Esophagus squamous epithelium (tissue), 5 donors: ENCODE data around the gene RHCE. TPM values are rescaled to one million over a fixed set of nuclear protein-coding genes. Genes with fewer than 3 reads are reported as not detected.

Experiments used
- DNase-seq: peaks from one replicate; lab custom pipeline; 2025; lab: John Stamatoyannopoulos, UW
- H3K27ac ChIP-seq, 4 donors: fragments of 200-600 bp; sonication (generic); one replicate each; pipeline ENCODE4 v1.5.1; 2016 to 2019; ENCODE audit warnings: mild to moderate bottlenecking in 1 of 4
- H3K27me3 ChIP-seq, 4 donors: fragments of 200-600 bp; sonication (generic); 1 replicate in 3 of 4; 2 replicates in 1 of 4; pipeline versions ENCODE4 v1.5.1 to v1.6.0; 2017 to 2021; ENCODE audit warnings: antibody characterized with exemption in 1 of 4
- H3K36me3 ChIP-seq, 3 donors: fragments of 200-600 bp; sonication (generic); one replicate each; pipeline ENCODE4 v1.5.1; 2016 to 2019
- H3K4me1 ChIP-seq, 3 donors: fragments of 200-600 bp; sonication (generic); one replicate each; pipeline ENCODE4 v1.5.1; 2017 to 2019
- H3K4me3 ChIP-seq, 4 donors: fragments of 200-600 bp; sonication (generic); 1 replicate in 3 of 4; 2 replicates in 1 of 4; pipeline ENCODE4 v1.5.1; 2016 to 2019; ENCODE audit warnings: mild to moderate bottlenecking in 2 of 4, moderate library complexity in 1 of 4
- H3K9me3 ChIP-seq, 3 donors: fragments of 200-600 bp; sonication (generic); one replicate each; pipeline ENCODE4 v1.5.1; 2016 to 2019
- POLR2A ChIP-seq, 4 donors: fragments of 450-650 bp; IDR thresholded peaks; one replicate each; pipeline ENCODE4 v1.6.1; 2017; ENCODE audit warnings: antibody characterized with exemption in 4 of 4, mild to moderate bottlenecking in 4 of 4, moderate library complexity in 3 of 4
- WGBS, 2 donors: methylation state at CpG; one replicate each; pipeline ENCODE4 v1.1.5; 2018; 5-methylcytosine and 5-hydroxymethylcytosine counted together
- intact Hi-C: fragments of 100-400 bp; cut with DNase I; formaldehyde crosslinking; loops from one replicate; pipeline ENCODE4 v1.15.0; 2022
- total RNA-seq, 4 donors: library from RNA; depleted of rRNA; stranded (reverse); fragments of >200 nt; gene quantifications; one replicate each; pipeline ENCODE4 v1.1.0, GENCODE V29; 2016
- TF ChIP-seq, protein P1 (sequence below), 6 experiments: fragments of 450-650 bp in 4 of 6; fragments of 200-600 bp in 2 of 6; sonication (generic) in 2 of 6; IDR thresholded peaks; one replicate each; pipeline ENCODE4 v1.5.1; 2016 to 2019; ENCODE audit warnings: antibody characterized with exemption in 6 of 6, mild to moderate bottlenecking in 4 of 6, moderate library complexity in 4 of 6
- donor health status: DM: yes; HTN: yes; CAD: no.

RHCE gene
- total RNA-seq, 4 donors from 2014 or later: 0.27 to 0.38 TPM; not detected in 2

GRCh38 chr1:25433389-25434186 is 13.0 kb upstream of the RHCE start:
- no peak for DNase-seq

DNA sequence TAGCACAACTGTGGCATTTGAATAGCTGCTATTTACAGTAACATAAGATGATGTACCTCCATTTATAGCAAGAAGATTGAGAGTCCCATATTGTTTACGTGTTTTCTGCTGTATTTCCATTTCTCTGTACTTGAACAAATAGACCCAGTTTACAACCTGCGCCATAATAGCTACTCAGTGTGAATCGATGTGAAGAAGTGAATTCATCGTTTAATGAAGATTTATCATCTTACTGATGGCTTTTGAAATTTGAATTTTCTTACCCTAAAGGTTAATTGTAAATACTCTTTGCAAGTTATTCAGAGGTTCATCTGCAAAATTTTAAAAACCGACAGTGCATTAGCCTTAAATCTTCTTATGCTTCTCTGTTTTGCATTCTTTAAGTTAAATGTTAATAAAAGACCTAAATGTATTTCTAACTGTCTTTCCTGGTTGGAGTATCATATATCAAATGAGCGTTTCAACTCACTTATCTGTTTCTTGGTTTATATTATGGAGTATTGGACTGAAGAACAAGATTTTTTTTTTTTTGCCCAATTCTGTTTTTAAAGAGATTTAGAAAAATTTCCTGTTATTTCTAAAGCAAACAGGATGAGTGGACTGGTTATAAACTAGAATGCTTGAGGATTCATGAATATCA is 12.2 kb upstream of the RHCE start:
- Histone ChIP-seq H3K27me3 (no peaks in the 10 kb centered on the region), H3K9me3 (no peaks in the 10 kb centered on the region), H3K27ac (peak overlapping the region in 2 of 4 donors; percentile 95 to 96), H3K4me3 (peak overlapping the region in 3 of 4 donors; percentile 80 to 97 (median 86)), H3K4me1 (peaks cover 30 to 83% (median 41%) of the 10 kb centered on the region in 3 donors), H3K36me3 (peaks cover 0 to 5% (median 0%) of the 10 kb centered on the region in 3 donors)
- TF ChIP-seq, protein P1, sequence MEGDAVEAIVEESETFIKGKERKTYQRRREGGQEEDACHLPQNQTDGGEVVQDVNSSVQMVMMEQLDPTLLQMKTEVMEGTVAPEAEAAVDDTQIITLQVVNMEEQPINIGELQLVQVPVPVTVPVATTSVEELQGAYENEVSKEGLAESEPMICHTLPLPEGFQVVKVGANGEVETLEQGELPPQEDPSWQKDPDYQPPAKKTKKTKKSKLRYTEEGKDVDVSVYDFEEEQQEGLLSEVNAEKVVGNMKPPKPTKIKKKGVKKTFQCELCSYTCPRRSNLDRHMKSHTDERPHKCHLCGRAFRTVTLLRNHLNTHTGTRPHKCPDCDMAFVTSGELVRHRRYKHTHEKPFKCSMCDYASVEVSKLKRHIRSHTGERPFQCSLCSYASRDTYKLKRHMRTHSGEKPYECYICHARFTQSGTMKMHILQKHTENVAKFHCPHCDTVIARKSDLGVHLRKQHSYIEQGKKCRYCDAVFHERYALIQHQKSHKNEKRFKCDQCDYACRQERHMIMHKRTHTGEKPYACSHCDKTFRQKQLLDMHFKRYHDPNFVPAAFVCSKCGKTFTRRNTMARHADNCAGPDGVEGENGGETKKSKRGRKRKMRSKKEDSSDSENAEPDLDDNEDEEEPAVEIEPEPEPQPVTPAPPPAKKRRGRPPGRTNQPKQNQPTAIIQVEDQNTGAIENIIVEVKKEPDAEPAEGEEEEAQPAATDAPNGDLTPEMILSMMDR (IDR thresholded peaks at IDR 0.05): no peak
- TF ChIP-seq POLR2A (IDR thresholded peaks at IDR 0.05): no peak
- intact Hi-C loops: no loop called here
- no peak for DNase-seq
- 67 to 79% methylated on average over 6 of the region's 6 CpGs for WGBS, 2 donors

More at GRCh38 chr1:25433389-25434186, 13.0 kb upstream of the RHCE start:
- Histone ChIP-seq H3K27ac (peak overlapping the region in 2 of 4 donors; percentile 18 to 42), H3K9me3 (no peaks in the 10 kb centered on the region), H3K27me3 (no peaks in the 10 kb centered on the region), H3K36me3 (peaks cover 0 to 5% (median 0%) of the 10 kb centered on the region in 3 donors), H3K4me1 (peaks cover 30 to 79% (median 41%) of the 10 kb centered on the region in 3 donors), H3K4me3 (peak overlapping the region in 1 of 4 donors; percentile 86)
- WGBS, 2 donors: 50 to 57% methylated on average over 4 of the region's 4 CpGs
- TF ChIP-seq POLR2A (IDR thresholded peaks at IDR 0.05): no peak
- TF ChIP-seq, protein P1 (IDR thresholded peaks at IDR 0.05): no peak
- intact Hi-C loops: no loop called here

- H3K27ac ChIP-seq: peak overlapping the region in 3 of 4 donors; percentile 95 to 99 (median 96)
- WGBS, 2 donors: 14 to 16% methylated on average over 6 of the region's 6 CpGs
- H3K36me3 ChIP-seq: no peaks in the 10 kb centered on the region
- no peak for DNase-seq
- no peaks in the 10 kb centered on the region for H3K9me3 ChIP-seq
- peak overlapping the region; percentile 80 to 100 (median 92) for H3K4me3 ChIP-seq
- TF ChIP-seq POLR2A (IDR thresholded peaks at IDR 0.05): no peak
- TF ChIP-seq, protein P1 (IDR thresholded peaks at IDR 0.05): no peak
- H3K4me1 ChIP-seq: peaks cover 30 to 83% (median 41%) of the 10 kb centered on the region in 3 donors
- intact Hi-C loops: no loop called here
- H3K27me3 ChIP-seq: no peaks in the 10 kb centered on the region
Measured at GRCh38 chr1:25431955-25432719, 11.5 kb upstream of the RHCE start.

GRCh38 chr1:25430967-25431881 is 10.6 kb upstream of the RHCE start:
- no peak for DNase-seq
- WGBS, 2 donors: 0 to 8% methylated on average over 1 of the region's 89 CpGs

More at GRCh38 chr1:25430967-25431881, 10.6 kb upstream of the RHCE start:
- intact Hi-C loops: no loop called here
- Histone ChIP-seq H3K27ac (peak overlapping the region; percentile 95 to 99 (median 96)), H3K4me3 (peak overlapping the region; percentile 80 to 100 (median 92)), H3K9me3 (no peaks in the 10 kb centered on the region), H3K27me3 (no peaks in the 10 kb centered on the region), H3K4me1 (peaks cover 25 to 78% (median 33%) of the 10 kb centered on the region in 3 donors), H3K36me3 (no peaks in the 10 kb centered on the region)
- peak in 1 of 4 donors; percentile 33 for TF ChIP-seq POLR2A (IDR thresholded peaks at IDR 0.05)
- TF ChIP-seq, protein P1 (IDR thresholded peaks at IDR 0.05): peak in 2 of 6 experiments; percentile 14 to 22
